Globus pallidus (tissue), 1 donor: ENCODE measurements around the gene TMTC4.
A peak's percentile ranks its signal among the peaks of the same experiment; 100 is the strongest.
"Not testable (repeated sequence)": the region's sequence is repeated elsewhere in the genome, so short reads cannot be mapped to it uniquely, and the experiment has no call there.

Source experiments
- DNase-seq: peaks from one replicate; pipeline ENCODE4 v3.0.0-alpha.2; 2015; ENCODE audit warnings: low spot score

Gene TMTC4

DNA sequence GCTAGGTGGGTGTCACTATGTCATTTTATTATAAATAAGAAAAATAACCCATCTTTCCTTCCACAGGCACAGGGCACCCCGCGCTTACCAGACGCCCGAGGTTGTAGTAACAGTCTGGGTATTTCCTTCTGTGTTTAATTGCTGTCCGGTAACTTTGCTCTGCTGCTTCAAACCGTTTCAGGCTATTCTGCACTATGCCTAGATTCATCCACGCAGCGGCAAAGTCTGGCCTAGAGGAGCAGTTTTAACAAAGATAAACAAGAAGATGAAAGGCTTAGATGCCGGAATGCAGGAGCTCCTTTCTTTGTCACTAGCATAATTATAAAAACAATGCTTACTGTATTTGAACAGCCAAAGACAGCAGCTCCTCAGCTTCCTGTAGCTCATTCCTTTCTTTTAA is 49.1 kb downstream of the TMTC4 start:
- no peak for DNase-seq

- DNase-seq, result no peak
Measured at GRCh38 chr13:100620792-100621191, 53.8 kb downstream of the TMTC4 start.

GRCh38 chr13:100619940-100620339 is 54.7 kb downstream of the TMTC4 start:
- DNase-seq, result no peak

DNA sequence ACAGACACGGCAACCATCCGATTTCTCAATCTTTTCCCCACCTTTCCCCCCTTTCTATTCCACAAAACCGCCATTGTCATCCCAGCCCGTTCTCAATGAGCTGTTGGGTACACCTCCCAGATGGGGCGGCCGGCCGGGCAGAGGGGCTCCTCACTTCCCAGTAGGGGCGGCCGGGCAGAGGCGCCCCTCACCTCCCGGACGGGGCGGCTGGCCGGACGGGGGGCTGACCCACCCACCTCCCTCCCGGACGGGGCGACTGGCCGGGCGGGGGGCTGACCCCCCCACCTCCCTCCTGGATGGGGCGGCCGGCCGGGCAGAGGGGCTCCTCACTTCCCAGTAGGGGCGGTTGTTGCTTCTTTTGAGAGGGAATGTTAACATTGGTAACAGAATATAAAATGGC is 55.7 kb downstream of the TMTC4 start:
- not testable (repeated sequence) for DNase-seq

DNA sequence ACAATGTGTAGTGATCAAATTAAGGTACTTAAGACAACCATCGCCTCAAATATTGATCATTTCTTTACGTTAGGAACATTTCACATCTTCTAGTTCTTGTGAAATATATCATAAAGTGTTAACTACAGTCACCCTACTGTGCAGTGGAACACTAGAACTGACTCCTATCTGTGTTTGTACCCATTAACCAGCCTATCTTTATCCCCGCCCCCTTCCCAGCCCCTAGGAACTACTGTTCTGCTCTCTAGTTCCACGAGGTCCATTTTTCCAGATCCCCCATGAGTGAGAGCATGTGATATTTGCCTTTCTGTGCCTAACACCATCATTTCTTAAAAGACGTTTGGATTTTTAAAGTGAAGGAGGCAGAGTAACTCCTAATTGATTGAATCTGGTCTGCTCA is 61.6 kb downstream of the TMTC4 start:
- DNase-seq, result no peak

GRCh38 chr13:100611678-100612492 is 62.7 kb downstream of the TMTC4 start:
- peak; percentile 27 for DNase-seq

- DNase-seq, result no peak
Measured at GRCh38 chr13:100610391-100611347, 63.9 kb downstream of the TMTC4 start.

- DNase-seq, result no peak
Measured at GRCh38 chr13:100608906-100609305, 65.7 kb downstream of the TMTC4 start.

DNA sequence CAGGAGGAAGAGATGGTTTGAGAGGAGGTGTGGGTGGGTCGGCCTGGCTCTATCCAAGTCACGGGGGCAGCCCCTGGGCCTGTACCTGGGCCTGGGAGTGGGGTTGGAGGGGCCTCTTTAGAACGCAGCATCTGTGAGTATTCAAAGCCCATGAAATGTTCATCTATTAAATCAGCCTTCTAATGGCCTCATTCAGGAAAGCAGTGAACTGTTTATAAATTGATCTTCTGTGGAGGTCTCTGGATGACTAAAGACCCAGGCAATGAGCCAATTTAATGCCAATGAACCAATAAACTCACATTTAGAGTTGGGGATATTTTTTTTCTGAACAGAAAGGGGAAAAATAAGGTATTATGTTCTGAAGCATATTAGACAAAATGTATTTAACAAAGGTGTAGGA is 66.1 kb downstream of the TMTC4 start:
- no peak for DNase-seq

GRCh38 chr13:100604918-100605710 is 69.5 kb downstream of the TMTC4 start:
- DNase-seq, result no peak

GRCh38 chr13:100602493-100603111 is 72.0 kb downstream of the TMTC4 start:
- no peak for DNase-seq

DNA sequence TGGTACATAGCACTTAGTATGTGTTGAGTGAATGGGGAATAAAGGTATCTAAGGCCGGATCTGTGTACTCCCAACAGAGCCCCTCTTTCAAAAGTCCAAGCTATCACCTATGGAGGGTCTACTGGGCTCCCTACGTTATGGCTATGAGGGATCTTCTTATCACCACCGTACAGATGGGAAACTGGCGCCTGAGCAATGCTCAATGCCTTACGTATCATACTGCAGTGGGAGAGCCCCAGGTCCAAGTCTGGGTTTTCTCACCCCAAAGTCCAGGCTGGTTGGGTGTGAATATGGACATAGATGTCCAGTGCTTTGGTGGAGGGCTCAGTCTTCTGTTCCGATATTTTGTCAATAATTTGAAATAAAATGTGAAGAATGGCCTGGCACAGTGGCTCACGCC is 72.9 kb downstream of the TMTC4 start:
- no peak for DNase-seq

- no peak for DNase-seq
Measured at GRCh38 chr13:100600915-100601314, 73.7 kb downstream of the TMTC4 start.

GRCh38 chr13:100600461-100600860 is 74.1 kb downstream of the TMTC4 start:
- no peak for DNase-seq

DNA sequence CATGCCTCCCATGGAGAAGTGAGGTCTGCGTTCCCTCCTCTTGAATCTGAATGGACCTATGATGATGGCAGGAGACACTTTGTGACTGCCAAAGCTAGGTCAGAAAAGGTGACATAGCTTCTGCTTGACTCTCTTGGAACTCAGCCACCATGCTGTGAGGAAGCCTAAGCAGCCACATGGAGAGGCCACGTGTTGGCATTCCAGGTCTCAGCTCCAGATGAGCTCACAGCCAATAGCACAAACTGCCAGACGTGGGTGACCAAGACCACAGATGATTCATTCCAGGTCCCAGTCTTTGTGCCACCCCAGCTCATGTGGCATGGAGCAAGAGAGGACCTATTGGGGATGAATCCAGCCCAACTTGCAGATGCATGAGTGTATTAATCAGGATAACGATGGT is 77.3 kb downstream of the TMTC4 start:
- no peak for DNase-seq

DNA sequence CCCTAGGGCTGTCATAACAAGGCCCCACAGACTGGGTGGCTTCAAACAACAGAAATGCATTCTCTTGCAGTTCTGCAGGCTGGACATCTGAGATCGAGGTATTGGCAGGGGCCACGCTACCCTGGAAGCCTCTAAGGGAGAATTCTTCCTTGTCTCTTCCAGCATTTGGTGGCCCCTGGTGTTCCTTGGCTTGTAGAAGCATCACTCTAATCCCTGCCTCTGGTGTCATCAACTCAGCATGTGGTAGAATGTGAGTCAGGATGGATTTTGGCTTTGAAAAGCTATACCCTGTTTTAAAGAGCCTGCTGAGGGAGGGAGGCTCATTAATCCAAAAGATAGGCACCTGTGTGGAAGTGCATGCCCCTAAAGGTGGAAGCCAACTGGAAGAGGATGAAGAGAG is 78.1 kb downstream of the TMTC4 start:
- DNase-seq, result no peak

DNA sequence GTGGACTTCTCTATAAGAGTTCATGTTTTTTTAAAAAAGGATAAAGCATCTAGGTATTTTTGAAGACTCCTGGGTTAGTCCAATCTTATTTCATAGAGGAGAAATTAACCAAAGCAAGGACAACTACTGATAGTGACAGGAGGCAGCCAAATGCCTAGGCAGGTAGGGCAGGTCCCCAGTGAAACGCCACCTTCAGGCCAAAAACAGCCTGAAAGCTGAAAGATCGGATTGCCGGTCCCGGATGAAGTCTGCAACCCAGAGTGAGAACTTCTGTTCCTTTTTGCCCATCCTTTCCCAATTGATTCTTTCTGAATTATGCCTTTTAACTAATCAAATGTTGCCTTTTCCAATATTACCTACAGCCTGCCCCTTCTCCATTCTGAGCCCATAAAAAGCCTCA is 79.9 kb downstream of the TMTC4 start:
- no peak for DNase-seq

DNA sequence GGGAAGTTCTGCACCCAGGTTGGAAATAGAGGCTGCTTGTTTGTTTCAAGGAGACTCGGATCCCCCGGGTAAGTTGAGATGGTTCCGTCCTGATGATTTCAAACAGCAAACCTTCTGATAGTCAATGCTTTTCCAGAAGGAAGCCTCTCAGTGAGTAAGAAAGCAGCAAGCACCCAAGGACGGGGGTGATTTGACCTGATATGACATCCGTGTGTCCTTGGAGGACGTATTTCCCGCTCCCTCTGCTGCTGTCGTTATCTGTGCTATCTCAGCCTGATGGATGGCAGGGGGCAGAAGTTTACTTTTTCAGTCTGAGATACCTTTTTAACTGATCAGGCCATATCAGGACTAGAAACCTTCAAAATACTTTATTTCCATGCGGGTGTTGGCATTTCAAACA is 80.3 kb downstream of the TMTC4 start:
- DNase-seq, result no peak

DNA sequence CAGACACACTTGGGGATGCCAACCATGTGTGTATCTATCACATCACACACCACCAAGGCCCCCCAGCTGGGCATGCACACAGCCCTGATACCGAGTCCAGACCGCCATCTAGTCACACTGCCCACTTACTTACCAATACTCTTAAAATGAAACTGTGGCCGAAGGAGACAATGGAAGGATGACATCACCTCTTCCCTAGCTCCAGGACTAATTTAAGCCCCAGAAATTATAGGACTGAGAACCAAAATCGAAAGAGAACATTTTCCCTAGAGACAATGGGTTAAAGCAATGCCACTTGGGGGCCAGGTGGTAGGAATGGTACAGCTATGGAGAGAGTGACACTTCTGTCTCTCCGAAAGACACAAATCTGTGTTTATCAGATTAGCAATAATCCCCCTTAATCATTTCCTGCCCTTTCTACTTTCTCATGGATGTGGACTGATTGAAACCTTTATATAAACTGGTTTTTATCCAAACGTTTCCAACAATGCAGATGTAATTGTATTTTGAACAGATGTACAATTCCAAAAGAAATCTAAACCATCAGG is 85.3 kb downstream of the TMTC4 start:
- no peak for DNase-seq

GRCh38 chr13:100588331-100589177 is 86.0 kb downstream of the TMTC4 start, which contains the start of gene GGACT:
Gene GGACT, minus strand, starts transcription at chr13:100588789. Its CDS starts 56,198 bp downstream, at chr13:100532591.
- DNase-seq, result peak; percentile 31
